NCI-H226 (cell line): ENCODE measurements around the gene CENPX.

Source experiments
- DNase-seq: peaks from one replicate; pipeline ENCODE4 v3.0.0-alpha.2; 2015

Gene CENPX

DNA sequence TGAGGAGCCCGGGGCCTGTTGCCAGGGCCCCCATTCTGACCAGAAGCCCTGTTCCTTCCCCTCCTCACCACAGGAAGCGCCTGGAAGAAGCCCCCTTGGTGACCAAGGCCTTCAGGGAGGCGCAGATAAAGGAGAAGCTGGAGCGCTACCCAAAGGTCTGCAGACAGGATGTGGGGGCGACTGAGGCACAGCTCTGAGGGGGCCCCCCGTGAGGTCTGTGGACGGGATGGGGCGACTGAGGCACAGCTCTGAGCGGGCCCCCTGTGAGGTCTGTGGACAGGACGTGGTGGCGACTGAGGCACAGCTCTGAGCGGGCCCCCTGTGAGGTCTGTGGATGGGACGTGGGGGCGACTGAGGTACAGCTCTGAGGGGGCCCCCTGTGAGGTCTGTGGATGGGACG, 13.3 kb downstream of the CENPX start:
- no peak for DNase-seq

DNA sequence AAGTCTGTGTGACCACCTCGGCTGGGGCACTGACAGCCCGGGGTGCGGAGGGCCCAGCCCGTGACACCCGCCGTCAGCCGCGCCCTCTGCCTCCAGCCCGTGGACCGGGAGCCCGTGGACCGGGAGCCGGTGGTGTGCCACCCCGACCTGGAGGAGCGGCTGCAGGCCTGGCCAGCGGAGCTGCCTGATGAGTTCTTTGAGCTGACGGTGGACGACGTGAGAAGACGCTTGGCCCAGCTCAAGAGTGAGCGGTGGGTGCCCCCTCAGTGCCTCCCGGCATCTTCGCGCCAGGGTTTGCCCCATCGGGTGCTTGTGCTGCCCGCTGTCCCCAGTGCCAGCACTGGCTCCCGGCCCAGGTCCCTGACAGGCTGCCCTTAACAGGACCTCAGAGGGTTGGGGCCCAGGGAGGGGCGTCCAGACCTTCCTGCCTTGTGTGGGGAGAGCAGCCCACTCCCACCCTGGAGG, 13.7 kb downstream of the CENPX start:
- no peak for DNase-seq

DNA sequence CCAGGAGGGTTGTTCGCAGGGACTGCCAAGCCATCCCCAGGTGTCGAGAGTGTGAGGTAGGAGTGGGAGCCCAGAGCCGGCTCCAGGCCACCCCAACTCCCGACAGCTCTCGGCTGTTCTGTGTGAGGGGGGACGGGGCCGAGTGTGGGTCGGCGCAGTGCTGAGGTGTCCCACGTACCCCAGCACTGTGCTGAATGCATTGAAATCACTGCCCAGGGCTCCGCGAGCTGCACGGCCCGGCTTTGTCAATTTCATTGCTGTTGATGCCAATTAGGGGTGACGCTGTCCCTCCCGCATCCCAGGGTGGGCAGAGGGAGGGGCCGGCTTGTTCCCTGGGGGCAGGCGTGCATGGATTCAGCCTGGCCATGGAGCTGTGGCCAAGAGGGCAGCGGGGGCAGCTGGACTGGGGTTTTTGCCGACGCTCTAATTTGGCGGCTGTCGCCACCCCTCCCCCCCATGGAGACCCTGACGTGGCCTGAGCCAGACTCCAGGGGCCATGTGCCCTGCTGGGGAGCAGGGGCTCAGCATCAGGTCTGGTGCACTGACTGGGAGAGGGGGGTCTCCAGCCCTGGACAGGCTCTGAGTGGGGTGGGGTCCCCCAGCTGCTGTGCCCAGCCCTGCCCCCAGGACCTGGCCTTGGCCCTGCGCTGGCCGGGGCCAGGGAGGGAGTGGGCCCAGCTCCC, 14.3 kb downstream of the CENPX start:
- DNase-seq, result no peak

DNA sequence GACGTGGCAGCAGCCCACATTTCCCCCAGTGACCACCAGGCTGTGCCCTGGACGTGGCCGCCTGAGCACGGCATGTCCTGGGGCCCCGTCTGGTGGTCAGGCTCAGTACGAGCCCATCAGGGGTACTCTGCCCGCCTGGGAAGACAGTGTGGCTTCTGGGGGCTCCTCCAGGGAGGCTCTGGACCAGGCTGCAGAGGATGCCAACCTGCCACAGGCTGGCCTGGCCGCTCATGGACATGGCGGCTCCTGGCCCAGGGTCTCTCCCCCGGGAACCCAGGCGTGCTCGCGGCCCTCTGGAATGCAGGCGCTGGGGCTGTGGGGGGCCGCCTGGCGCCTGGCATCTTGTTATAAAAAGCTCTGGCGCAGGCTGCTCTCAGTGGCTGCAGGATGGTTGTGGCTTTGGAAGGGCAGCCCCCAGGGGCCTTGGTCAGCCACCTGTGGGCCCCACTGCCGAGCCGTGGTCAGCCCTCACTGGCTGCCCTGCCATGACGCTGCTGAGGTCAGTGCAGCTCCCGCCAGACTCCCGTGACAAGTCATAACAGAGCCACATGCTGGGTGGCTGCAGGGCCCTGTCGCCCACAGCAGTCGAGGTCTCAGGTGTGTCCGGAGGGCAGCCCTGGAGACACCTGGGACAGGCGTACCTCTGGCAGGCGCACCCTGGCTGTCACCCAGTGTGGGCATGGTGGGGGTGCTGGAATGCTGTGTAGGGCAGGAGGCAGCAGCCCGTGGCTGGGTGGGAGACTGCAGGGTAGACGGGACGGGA, 15.0 kb downstream of the CENPX start:
- DNase-seq, result no peak

DNA sequence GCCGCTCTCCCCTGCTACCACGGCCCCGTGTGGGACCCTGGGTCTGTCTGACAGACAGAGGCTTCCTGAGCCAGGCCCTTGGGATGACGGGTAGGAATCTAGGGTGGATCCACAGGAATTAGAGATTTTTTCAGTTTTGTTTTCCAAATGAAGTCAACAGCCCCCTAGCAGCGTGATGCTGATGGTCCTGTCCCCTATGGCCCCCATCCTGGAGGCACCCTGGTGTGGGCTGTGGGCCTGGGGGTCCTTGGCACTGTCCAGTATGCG, 15.5 kb downstream of the CENPX start:
- no peak for DNase-seq

DNA sequence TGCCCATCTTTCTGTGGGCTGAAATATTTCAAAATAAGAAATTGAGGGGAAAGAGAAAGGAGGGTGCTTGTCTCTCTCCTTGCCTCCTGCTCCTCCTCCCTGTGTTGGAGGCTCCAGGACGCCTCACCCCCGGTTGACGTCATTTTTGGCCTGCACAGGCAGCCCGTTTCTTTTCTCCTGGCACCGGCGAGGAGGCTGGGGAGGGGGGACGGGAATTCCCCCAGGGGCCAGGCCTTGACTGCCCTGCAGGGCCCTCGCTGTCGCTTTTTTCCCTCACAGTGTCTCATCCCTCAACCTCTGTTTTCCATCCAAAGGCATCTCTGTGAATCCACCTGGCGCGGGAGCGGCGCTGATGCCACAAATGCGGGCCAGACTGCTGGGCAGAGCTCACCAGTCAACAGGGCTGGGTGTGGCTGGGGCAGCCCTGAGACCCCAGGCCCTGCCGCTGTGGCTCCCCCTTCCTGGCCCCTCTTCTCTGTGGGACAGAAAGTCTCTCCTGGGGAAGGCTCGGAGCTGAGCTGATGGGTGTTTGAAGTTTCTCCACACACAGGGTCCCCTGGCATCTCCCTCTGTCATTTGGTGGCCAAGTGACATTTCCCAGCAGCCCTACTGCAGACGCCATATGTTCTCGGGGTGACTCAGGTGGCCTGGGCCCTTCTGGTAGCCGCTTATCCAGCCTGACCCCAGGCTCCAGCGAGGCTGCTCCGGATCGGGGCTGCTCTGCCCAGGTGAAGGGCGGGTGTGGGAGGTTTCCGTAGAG, 16.0 kb downstream of the CENPX start:
- DNase-seq, result peak; percentile 81

DNA sequence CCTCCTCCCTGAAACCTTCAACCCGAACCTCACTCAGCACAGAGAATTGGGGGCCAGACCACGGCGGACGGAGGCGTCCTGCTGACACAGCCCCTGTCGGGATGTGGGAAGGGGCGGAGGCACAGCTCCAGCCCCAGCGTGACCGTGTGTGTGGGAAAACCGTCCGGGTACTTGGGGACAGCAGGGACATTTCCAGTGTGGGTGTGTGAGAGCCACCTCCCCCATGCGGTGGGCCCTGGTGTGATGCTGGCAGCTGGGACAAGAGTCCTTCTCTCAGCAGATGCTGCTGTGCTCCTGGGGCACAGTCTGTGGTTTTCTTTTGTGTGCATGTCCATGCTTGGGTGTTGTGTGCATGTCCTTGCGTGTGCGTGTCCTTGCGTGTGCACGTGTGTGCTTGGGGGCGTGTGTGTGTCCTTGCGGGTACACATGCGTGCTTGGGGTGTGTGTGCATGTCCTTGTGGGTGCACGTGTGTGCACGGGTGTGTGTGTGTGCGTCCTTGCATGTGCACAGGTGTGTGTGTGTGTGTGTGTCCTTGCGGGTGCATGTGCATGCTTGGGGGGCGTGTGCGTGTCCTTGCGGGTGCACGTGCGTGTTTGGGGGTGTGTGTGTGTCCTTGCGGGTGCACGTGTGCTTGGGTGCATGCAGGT, 16.9 kb downstream of the CENPX start:
- no peak for DNase-seq

DNA sequence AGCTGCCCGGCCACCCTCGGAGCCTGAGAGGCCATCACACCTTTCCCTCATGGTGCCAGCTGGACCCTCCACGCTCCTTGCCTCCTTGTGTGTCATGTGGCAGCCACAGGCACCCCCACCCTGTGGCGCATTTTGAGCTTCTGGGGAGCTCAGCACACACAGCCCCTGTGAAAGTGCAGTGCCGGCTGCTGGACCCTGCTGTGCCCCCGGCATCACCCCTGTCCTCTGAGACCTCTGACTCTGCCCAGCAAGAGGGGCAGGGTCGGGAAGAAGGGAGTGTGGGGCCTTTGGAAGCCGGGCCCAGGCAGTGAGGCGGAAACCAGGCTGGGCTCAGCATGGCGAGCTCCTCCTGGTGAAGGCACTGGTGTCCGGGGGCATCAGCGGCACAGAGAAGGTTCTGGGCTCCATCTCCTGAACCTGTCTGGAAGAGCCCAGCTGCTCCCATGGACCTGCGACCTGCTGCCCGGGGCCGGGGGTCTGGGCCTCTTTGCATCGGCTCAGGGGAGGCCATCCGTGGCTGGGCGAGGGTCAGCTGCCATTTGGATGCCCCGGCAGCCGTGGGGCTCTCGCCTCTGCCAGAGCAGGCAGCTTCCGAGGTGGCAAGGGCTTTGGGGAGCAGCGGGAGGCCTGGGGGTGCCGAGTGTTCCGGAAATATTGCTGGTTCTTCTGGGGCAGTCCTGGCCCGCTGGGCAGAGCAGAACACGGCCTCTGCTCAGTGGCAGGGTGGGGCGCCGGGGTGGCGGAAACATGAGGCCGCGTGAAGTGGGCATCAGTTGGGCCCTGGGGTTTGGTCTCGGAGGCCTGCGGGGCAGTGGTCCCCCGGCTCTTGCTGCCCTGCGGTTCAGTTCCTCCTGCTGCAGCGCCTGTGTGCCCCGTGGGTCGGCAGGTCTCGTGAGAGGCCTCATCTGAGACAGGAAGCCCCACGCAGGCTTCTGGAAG, 17.9 kb downstream of the CENPX start:
- DNase-seq, result no peak

DNA sequence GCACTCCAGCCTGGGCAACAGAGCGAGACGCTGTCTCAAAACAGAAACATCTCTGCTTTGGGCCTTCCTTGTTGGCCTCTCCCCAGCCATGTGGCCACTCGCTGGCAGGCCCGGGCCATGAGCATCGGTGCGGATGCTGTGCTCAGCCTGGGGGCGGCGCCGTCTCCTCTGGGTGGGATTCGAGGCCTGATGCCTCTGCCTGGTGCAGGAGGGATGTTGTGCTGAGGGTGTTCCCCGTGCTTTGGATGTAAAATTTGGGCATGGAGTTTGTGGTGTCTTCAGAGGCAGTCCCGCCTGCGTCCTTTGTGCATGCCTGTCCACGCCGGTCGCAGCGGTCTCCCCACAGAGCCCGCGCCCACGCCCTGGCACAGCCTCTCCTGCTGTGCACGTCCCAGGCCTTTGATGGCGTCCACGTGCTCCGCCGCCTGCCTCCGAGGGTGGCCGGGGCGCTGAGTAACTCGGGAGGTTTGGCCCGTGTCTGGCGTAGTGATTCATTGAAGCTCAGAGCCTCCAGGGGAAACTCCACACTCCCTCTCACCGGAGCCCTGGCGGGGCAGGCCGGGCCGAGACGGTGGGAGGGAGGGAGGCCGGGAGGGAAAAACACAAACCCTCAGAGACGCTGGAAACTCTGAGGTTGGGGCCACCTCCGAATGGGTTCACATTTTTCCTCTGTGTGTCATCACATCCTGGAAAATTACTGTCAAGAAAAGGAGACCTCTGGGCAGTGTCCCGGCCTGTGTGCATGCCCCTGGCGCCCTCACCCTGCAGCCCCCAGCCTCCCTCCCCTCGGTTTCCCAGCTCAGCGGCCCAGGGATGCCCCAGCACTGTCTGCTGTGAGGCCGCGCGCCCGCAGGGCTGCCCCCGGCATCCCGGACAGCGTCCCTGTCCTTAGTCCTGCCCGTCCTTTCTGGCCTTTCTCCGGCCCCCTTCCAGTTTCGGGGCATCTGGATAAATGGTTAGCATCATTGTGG, 19.0 kb downstream of the CENPX start:
- DNase-seq, result peak; percentile 99

DNA sequence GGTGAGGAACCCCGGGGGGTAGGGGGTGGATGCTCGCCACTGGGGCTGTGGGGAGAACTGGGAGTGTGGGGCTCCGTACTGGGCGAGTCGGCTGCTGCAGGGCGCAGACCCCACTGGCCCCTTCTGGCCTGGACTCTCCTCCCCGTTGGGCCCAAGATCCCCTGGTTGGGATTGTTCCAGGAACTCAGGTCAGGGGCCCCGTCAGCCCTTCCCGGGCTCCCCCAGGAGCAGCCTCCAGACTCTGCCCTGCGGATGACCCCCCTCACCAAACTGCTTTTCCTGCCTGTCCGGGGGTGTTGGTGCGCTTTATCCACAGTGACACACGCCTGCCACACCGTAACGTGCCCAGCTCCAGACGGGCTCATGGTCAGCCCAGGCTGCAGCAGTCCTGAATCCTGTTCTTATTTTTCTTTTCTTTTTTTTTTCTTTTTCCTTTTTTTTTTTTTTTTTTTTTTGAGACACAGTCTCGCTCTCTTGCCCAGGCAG, 21.1 kb downstream of the CENPX start:
- no peak for DNase-seq

DNA sequence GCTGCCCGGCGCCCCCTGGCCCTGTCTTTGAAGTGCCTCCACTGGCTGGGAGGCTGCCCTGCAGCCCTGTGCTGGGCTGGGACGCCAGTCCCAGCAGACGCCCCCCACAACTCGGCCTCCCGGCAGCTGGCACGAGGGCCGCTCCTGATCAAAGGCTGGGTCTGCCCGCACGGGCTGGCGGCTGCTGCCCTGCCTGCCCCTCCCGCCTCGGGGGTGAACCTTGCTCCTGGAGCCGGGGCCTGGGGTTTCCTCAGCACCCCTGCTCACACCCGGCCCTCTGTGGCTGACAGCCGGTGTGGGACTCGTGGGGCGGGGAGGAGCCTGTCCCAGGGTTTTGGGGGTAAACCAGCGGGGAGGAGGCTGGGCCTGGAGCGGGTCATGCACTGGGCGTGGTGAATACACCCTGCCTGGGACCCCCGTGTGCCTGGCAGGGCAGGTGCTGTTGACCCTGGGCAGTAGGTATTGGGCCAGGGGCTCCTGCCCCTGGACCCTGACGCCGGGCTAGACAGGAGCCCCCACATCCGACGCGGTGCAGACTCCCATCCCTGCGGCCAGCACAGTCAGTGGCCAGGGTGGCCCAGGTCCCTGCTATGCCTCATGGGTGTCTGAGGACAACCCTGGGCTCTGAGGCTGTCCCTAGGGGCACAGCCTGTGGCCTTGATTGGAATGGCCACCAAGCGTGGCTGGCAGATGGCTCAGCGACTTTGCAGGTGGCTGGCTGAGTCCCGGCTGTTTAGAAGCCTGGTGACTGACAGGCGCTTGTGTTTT, 21.7 kb downstream of the CENPX start:
- no peak for DNase-seq

DNA sequence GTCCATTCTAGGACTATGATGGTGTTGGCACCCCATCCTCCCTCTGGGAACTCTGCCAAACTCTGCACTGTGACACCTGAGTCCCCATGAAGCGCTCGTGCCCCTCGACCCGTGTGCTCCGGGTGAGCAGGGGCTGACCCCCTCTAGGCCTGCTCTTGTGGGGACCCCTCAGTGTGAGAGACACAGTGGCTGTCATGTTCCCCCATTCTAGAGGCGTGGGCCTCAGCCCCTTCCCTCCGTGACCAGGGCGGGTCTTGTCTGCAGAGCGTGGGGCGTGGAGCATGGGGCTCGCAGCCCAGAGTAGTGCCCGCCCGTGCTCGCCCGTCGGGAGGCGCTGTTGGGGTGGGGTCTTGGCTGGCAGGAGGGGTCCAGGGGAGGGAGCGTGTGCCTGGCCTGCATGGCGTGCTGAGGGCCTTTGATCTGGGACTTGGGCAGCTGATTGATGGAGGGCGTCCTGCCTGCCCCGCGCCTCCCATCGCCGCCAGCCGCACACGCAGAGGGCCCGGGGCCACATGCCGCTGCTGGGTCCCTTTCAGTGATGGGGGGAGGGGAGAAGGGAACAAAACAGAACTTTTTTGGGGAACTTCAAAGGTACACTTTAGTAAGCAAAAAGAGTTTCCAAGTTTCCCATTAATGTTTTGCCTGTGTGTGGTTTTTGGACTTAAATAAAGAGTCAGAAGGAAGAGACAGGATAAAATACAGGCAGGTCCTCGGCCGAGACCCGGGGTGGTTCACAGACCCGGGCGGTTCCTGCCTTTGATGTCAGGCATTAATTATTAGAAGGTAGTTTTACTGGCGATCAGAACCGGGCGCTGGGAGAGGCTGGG, 22.5 kb downstream of the CENPX start:
- no peak for DNase-seq

DNA sequence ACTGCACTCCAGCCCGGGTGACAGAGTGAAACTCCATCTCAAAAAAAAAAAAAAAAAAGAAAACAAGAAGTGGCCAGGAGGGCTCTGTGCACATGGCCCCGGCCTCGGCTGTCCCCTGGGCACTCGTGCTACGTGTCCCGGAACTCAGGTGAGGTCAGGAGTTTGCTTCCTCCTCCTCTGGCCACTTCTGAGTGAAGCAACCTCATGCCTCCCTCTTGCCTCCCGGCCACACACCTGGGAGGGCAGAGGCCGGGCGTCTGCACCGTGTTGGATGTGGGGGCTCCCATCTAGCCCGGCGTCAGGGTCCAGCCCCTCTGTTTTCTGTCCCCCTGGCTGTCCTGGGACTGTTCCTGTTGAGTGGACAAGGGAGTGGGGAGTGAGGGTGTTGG, 23.1 kb downstream of the CENPX start:
- DNase-seq, result no peak

DNA sequence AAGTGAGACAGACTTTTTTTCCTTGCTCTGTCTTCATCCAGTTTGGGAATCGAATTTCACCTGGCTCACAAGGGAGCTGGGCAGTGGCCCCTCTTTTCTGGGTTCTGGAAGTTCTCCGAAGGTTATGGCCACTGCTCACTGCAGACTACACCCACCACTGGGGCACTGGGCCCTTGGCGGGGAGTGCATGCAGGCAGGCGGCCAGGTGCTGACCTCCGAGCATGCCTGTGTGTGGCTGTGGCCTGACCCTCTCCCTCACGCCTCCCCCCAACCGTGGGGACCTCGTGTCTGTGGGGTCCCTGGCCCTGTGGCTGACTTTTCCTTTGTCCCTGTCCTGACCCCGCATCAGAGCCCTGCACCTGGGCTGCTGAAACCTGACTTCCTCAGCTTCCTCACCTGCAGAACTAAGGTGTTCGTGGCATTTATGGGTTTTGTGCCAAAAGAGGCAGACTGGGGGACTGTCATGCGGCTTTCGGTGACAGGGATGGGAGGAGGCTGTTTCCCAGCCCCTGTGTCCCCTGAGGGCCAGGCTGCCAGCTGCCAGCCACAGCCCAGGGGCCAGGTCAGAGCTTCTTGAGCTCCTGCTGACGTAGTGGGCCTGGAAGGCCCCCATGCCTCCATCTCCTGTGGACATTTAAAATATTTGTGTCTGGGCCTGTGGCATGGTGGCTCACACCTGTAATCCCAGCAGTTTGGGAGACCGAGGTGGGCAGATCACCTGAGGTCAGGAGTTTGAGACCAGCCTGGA, 23.8 kb downstream of the CENPX start:
- no peak for DNase-seq

DNA sequence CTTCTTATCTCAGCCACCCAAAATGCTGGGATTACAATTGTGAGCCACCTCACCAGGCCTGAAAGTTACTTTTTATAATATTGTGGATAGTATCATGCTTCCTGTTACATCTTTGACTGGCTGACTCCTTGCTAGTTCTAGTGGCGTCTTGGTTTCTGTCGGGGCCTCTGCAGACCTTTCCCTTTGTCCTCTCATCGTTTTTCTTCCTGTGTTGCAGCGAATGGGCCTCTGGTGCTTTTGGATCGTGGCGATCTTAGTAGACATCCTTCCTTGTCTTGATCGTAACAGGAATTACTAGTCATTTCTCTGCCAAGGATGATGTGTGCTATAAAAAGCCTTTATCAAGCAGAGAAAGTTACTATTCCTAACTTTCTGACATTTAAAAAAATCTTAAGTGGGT, 24.5 kb downstream of the CENPX start:
- DNase-seq, result no peak

DNA sequence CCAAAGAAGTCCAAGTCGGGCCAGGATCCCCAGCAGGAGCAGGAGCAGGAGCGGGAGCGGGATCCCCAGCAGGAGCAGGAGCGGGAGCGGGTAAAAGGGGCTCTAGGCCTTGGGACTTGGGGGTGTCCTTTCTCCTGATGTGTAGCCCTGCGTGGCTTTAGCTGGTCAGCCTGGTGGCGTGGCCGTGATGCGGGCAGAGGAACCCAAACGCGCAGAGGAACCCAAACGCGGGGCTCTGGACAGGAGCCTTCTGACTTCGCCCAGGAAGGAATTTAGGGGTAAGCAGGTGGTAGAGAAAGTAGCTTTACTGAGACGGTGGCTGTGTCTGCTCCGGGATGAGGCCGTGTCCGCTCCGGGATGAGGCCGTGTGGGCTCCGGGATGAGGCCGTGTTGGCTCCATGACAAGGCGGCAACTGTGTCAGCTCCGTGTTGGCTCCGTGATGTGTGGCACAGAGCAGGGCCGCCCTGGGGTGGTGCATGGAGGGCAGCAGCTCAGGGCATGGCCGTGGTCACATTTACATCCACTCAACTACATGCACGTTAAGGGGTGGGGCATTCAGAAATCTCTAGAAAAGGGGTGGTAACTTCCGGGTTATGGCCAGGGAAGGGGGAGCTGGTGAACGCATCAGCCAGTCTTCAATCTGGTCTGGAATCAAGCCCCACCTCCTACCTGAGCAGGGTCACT, 25.8 kb downstream of the CENPX start:
- no peak for DNase-seq

DNA sequence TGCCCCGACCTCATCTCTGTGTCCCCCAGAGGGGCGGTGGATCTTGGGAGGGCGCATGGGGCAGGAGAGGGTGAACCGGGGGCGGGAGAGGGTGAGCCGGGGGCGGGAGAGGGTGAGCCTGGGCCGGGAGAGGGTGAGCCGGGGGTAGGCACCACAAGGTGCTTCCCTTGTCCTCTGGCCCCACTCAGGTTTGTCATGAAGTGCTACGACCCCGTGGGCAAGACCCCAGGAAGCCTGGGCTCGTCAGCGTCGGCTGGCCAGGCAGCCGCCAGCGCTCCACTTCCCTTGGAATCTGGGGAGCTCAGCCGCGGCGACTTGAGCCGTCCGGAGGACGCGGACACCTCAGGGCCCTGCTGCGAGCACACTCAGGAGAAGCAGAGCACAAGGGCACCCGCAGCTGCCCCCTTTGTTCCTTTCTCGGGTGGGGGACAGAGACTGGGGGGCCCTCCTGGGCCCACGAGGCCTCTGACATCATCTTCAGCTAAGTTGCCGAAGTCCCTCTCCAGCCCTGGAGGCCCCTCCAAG, 26.4 kb downstream of the CENPX start:
- no peak for DNase-seq
